NCI-H524 (cell line): ENCODE data around the gene NR1I2.

Experiments
- DNase-seq, 2 experiments: peaks; one replicate each; lab custom pipeline; 2025; lab: John Stamatoyannopoulos, UW

The NR1I2 gene

DNA sequence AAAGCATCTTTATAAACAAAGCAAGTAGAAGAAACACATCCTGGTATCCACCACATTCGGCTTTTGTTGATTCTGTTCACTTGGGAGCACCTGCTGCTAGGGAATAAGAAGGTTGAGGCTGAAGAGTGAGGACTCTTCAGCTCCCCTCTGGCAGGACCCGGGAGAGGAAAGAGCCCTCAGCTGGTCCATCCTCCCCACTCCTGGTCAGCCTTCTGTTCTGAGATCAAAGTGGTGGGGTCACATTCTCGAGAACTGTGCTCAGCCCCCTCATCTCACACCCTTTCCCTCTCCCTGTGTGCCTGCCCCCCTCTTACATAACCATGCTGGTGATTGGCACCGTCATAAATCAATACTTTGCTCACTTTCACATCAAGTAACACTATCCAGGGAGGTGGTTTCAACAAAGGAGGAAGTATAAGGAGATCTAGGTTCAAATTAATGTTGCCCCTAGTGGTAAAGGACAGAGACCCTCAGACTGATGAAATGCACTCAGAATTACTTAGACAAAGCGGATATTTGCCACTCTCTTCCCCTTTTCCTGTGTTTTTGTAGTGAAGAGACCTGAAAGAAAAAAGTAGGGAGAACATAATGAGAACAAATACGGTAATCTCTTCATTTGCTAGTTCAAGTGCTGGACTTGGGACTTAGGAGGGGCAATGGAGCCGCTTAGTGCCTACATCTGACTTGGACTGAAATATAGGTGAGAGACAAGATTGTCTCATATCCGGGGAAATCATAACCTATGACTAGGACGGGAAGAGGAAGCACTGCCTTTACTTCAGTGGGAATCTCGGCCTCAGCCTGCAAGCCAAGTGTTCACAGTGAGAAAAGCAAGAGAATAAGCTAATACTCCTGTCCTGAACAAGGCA lies at the start of gene NR1I2:
Gene NR1I2 (plus strand): TSS at position 772 of the 869 bp plus-strand sequence.
- DNase-seq, result no peak

DNA sequence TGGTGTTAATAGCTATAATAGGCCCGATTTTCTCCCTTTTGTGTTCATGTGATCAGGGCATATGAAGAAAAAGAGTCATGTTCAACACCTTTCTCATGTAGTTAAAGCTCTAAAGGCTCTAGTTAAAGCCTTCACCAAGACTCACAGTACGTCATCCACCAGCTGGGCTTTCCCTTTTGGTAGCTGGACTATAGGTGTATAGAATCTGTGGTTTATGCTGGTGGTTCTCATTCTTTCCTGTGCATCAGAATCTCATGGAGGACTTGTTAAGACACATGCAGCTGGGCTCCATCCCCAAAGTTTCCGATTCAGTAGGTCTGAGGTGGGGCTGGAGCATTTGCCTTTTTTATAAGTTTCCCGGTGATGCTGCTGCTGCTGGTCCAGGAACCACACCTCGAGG lies 48.1 kb upstream of the NR1I2 start:
- DNase-seq, result no peak

GRCh38 chr3:119738741-119739140 lies 43.2 kb upstream of the NR1I2 start:
- no peak for DNase-seq

DNA sequence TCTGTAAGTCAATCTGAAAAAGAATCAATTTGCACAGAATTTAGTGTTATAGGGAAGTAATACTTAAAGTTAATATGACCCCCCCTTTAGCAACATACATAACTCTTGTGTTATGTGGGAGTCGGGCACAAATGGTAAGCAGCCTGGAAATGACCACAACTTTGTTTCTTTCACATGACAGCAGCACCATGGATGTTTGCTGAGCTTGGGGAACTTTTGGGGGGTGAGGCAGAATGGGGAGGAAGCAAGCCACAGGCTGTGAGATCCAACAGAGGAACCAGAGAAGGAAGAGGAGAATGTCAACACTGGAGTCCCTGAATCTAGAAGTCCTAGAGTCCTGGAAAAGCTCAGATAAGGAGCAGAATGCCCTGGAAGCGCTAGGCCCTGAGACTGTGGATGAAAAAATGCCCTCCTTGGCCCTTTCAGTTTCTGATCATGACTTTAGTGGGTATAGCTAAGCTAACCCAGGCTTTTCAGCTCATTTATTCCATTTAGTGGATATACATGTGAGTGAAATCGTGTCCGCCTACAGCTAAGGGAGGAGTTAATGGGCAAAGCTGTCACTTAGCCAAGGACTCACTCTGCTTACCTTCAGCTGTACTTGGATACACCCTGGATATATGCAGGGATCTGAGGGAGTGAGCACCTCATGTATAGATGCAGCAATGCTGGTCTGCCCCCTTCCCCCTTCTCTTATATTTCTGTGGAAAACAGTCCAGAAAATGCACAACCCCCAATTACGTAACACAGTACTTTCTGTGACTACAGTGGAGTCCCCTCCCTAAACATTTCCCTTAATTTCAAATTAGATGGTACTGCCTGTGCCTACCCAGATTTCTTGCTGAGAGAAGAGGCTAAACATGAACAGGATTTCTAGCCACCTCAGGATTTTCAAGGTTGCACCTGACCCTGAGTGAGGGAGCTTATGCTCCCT lies 40.0 kb upstream of the NR1I2 start:
- DNase-seq, result no peak

DNA sequence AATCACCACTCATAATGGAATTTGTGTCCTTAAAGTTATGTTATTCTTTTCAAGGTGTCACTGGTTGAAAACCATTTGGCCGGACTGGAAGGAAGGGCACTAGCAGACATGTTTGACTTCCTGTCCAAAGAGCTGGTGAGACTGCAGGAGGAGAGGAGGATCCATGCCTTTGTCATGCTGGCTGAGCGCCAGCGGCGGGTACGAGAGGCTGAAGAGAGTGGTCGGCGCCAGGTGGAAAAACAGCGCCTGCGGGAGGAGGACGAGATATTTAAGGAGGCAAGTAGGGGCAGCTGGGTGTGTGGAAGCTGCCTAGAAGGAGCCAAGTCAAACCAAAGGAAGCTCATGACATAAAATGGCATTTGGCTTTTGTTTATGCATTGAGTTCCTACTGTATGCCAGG lies 38.0 kb upstream of the NR1I2 start:
- DNase-seq, result no peak

- DNase-seq, result no peak
Observed at GRCh38 chr3:119745942-119746341, 36.0 kb upstream of the NR1I2 start.

- DNase-seq, result no peak
Observed at GRCh38 chr3:119746423-119746822, 35.5 kb upstream of the NR1I2 start.

- no peak for DNase-seq
Observed at GRCh38 chr3:119747357-119747756, 34.5 kb upstream of the NR1I2 start.

DNA sequence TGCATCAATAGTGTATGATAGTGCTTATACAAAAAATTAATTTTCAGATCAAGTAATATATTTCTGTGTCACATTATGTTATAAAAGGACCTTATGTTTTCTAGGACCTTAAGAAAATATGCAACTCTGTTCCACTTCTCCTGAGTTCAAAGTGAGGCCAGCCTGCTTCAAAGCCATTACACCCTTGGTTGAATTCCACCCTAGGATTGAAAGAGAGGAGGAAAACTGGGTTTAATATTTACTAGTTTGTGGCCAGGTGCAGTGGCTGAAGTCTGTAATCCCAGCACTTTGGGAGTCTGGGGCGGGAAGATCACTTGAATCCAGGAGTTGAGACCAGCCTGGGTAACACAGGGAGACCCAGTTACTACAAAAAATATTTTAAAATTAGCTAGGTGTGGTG lies 32.9 kb upstream of the NR1I2 start:
- DNase-seq, result no peak

- DNase-seq, result no peak
Observed at GRCh38 chr3:119751423-119751822, 30.5 kb upstream of the NR1I2 start.

DNA sequence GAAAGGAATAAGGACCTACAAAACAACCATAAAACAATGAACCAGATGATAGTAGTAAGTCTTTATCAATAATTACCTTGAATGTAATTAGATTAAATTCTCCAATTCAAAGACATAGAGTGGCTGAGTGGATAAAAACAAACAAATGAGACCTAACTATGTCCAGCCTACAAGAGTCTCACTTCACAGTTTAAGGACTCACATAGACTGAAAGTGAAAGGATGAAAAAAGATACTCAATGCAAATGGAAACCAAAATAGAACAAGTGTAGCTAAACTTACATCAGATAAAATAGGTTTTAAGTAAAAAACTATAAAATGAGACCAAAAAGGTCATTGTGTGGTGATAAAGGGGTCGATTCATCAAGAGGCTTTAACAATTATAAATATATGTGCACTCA lies 21.9 kb upstream of the NR1I2 start:
- no peak for DNase-seq

DNA sequence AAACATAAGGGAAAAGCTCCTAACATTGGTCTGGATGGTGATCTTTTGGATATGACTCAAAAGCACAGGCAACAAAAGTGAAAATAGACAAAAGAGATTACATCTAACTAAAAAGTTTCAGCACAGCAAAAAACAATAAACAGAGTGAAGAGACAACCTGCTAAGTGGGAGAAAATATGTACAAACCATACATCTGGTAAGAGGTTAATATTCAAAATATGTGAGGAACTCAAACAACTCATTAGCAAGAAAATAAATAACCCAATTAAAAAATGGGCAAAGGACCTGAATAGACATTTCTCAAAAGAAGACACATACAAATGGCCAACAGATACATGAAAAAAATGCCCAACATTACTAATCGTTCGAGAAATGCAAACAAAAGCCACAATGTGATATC lies 19.0 kb upstream of the NR1I2 start:
- no peak for DNase-seq

GRCh38 chr3:119763466-119763865 lies 18.4 kb upstream of the NR1I2 start:
- no peak for DNase-seq

DNA sequence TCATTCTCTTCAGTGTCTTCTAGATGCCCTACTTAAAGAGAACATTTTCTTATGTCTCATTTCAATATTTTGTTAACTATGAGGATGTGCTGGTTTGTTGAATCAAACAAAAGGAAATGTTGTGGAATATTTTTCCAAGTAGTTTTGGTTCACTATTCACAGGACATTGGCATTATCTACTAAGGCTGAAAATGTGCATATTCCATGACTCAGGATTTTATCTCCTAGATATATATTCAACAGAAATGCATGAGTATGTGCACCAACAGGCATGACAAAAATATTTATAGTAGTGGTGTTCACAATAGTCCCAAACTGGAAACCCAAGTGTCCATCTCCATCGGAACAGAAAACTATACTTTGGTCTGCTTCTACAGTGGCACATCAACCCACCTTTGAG lies 16.7 kb upstream of the NR1I2 start:
- DNase-seq, result no peak

DNA sequence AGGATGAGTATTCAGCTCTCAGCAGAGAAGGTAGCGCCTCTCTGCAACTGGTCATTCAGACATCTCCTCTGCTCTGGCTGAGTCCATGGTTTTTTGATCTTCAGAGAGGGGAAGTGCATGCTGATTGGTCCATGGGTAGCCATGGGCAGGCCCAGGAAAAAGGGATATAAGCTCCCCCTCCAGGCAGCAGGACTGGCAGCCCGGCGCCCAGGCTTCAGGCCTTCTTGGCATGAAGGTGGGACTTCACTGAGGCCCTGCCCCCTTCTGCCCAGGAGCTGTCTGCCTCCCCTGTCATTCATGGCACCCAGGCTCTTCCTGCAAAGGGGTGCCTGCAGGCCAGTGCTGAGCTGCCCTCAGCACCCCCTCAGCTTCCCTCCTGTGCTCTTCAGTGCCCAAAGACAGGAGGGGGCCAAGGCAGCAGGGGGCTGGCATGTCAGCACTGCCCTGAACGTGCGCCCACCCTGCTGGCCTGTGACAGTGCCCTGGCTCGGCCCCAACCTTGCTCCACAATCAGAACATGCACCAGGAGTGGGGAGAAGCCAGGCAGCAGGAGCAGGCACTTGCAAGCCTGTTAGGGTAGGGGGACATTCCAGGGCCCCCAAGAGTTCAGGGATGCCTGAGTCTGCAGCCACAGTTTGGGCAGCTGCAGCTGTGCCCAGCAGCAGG lies 13.8 kb upstream of the NR1I2 start:
- DNase-seq, result no peak

DNA sequence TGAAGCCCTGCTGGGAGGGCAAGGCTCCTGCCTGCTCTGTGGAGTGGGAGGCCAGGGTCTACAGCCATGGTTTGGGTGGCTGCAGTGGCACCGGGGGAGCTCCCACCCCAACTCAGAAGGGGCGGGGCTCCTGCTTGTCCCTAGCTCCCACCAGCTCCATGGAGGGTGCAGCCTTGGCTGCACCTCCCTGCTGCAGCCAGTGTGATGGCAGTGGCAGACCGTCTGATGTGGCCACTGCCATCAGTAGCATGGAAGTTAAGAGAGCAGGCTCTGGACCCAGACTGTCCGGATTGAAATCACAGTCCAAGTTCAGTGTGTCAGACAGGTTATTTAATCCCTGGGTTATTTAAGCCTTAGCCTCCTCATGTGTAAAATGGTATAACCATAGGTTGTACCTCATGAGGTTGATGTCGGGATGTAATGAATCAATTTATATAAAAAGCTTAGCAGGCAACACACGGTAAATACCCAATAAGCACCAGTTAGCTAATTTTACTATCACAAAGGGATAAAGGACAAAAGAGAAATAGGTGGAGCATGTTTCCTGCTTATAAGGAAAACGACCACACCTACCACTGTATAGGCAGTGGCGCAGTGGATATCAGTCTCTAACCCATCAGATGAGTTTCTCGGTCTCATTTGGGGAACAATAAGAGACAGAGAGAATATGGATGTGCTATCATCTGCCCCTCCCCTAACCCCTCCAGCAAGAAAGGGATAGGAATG lies 13.1 kb upstream of the NR1I2 start:
- DNase-seq, result no peak

GRCh38 chr3:119769394-119770149 lies 12.3 kb upstream of the NR1I2 start:
- DNase-seq, result no peak

GRCh38 chr3:119774444-119774843 lies 7.5 kb upstream of the NR1I2 start:
- no peak for DNase-seq

- DNase-seq, result no peak
Observed at GRCh38 chr3:119776304-119776703, 5.6 kb upstream of the NR1I2 start.

- no peak for DNase-seq
Observed at GRCh38 chr3:119778176-119778575, 3.7 kb upstream of the NR1I2 start.

GRCh38 chr3:119778811-119779210 lies 3.1 kb upstream of the NR1I2 start:
- peak in 1 of 2 experiments; percentile 17 for DNase-seq
